GM12891 (cell line): ENCODE results near the gene NINJ2.

Experiments
- DNase-seq: peaks from one replicate; pipeline ENCODE4 v3.0.0; 2011; ENCODE audit warnings: low spot score; ENCODE audit not compliant: insufficient read length
- FAIRE-seq: peaks from 2 replicates; lab custom pipeline; 2011; peaks lifted over from hg19 to GRCh38; lab: Jason Lieb, UNC
- PAX5 ChIP-seq: IDR thresholded peaks from 2 replicates; pipeline ENCODE4 v1.6.1; 2011; ENCODE audit warnings: low read length, moderate library complexity, mild to moderate bottlenecking; ENCODE audit not compliant: insufficient read depth, severe bottlenecking
- POLR2A ChIP-seq: IDR thresholded peaks from 2 replicates; pipeline ENCODE4 v1.6.1; 2011; ENCODE audit warnings: low read depth, low read length, control low read depth
- POLR2AphosphoS5 ChIP-seq: IDR thresholded peaks from 2 replicates; pipeline ENCODE4 v1.6.1; 2011; ENCODE audit warnings: low read depth, low read length, control low read depth
- POU2F2 ChIP-seq: IDR thresholded peaks from 2 replicates; pipeline ENCODE4 v1.6.1; 2011; ENCODE audit warnings: low read depth, mild to moderate bottlenecking, control low read depth, low read length, moderate library complexity
- SPI1 ChIP-seq: IDR thresholded peaks from 2 replicates; pipeline ENCODE4 v1.6.1; 2011; ENCODE audit warnings: low read depth, low read length, control low read depth
- TAF1 ChIP-seq: IDR thresholded peaks from 2 replicates; pipeline ENCODE4 v1.6.1; 2011; ENCODE audit warnings: low read depth, low read length, control low read depth

The NINJ2 gene

GRCh38 chr12:553216-554000 lies 109.8 kb downstream of the NINJ2 start:
- TF ChIP-seq SPI1 (no peak), PAX5 (no peak), POLR2A (no peak), POLR2AphosphoS5 (no peak), POU2F2 (no peak), TAF1 (no peak)
- DNase-seq = no peak
- FAIRE-seq = peak; percentile 45

- TF ChIP-seq SPI1 = no peak
- TF ChIP-seq POU2F2 = no peak
- no peak for TF ChIP-seq TAF1
- no peak for TF ChIP-seq PAX5
- TF ChIP-seq POLR2AphosphoS5 = no peak
- TF ChIP-seq POLR2A = no peak
- no peak for FAIRE-seq
Measured at GRCh38 chr12:552466-552865, 110.8 kb downstream of the NINJ2 start.

GRCh38 chr12:550473-551260 lies 112.6 kb downstream of the NINJ2 start:
- DNase-seq (no peak), FAIRE-seq (no peak)
- TF ChIP-seq PAX5 (no peak), POLR2A (no peak), POLR2AphosphoS5 (no peak), POU2F2 (no peak), TAF1 (no peak)

More at GRCh38 chr12:552466-552865, 110.8 kb downstream of the NINJ2 start:
- DNase-seq = no peak

- FAIRE-seq (no peak), DNase-seq (no peak)
- TF ChIP-seq SPI1 (no peak), POLR2AphosphoS5 (no peak), POU2F2 (no peak), POLR2A (no peak), TAF1 (no peak), PAX5 (no peak)
Measured at GRCh38 chr12:549476-550082, 113.7 kb downstream of the NINJ2 start.

- DNase-seq = no peak
- no peak for FAIRE-seq
- no peak for TF ChIP-seq SPI1
- no peak for TF ChIP-seq POU2F2
- TF ChIP-seq TAF1 = no peak
- no peak for TF ChIP-seq PAX5
- no peak for TF ChIP-seq POLR2AphosphoS5
- no peak for TF ChIP-seq POLR2A
Measured at GRCh38 chr12:547883-548470, 115.3 kb downstream of the NINJ2 start.

- TF ChIP-seq SPI1 (no peak), TAF1 (no peak), POLR2AphosphoS5 (no peak), POLR2A (no peak), PAX5 (no peak), POU2F2 (no peak)
- FAIRE-seq (peak; percentile 88), DNase-seq (peak; percentile 93)
Measured at GRCh38 chr12:546920-547845, 116.1 kb downstream of the NINJ2 start.

GRCh38 chr12:546265-546919 lies 116.9 kb downstream of the NINJ2 start:
- no peak for FAIRE-seq
- TF ChIP-seq POU2F2 = no peak
- no peak for DNase-seq

GRCh38 chr12:545835-546234 lies 117.4 kb downstream of the NINJ2 start:
- no peak for DNase-seq
- TF ChIP-seq POLR2AphosphoS5 (no peak), POU2F2 (no peak), SPI1 (no peak), TAF1 (no peak), PAX5 (no peak), POLR2A (no peak)
- FAIRE-seq = no peak
